Activated CD8-positive, alpha-beta T cell treated with anti-CD3 and anti-CD28 coated beads for 36 hours (primary cell): ENCODE results near the gene CENPP. TPM values are rescaled to one million over a fixed set of nuclear protein-coding genes. Genes with fewer than 3 reads are reported as not detected.

Experiments used
- ATAC-seq: fragments of 200-7000 bp; cut with Tn5 transposase; one replicate; pipeline ENCODE4 v1.10.0; 2021; ENCODE audit warnings: mild to moderate bottlenecking, moderate library complexity
- CTCF ChIA-PET: fragments of 350-600 bp; sonication (Branson Sonifier 250); formaldehyde crosslinking; loops from one replicate; lab custom pipeline; 2021; ENCODE audit warnings: antibody characterized with exemption; lab: Charles Lee
- POLR2A ChIA-PET: fragments of 350-600 bp; sonication (Branson Sonifier 250); formaldehyde crosslinking; loops from one replicate; lab custom pipeline; 2021; ENCODE audit warnings: antibody characterized with exemption; lab: Charles Lee
- DNase-seq: peaks from one replicate; pipeline ENCODE4 v3.0.0-alpha.2; 2020
- H3K27ac Mint-ChIP-seq: one replicate; pipeline ENCODE4 v1.8.0; 2021; ENCODE audit warnings: mild to moderate bottlenecking, mixed read lengths
- H3K27me3 Mint-ChIP-seq: one replicate; pipeline ENCODE4 v1.8.0; 2021; ENCODE audit warnings: mixed read lengths
- H3K36me3 Mint-ChIP-seq: one replicate; pipeline ENCODE4 v1.8.0; 2021; ENCODE audit warnings: low read depth, mixed read lengths
- H3K4me1 Mint-ChIP-seq: one replicate; pipeline ENCODE4 v1.8.0; 2021; ENCODE audit warnings: low read depth, mixed read lengths
- H3K4me3 Mint-ChIP-seq: one replicate; pipeline ENCODE4 v1.8.0; 2021; ENCODE audit warnings: mild to moderate bottlenecking, moderate library complexity, mixed read lengths
- H3K9me3 Mint-ChIP-seq: one replicate; pipeline ENCODE4 v1.8.0; 2021; ENCODE audit warnings: mixed read lengths
- CTCF ChIP-seq: fragments of 200-600 bp; IDR thresholded peaks from one replicate; pipeline ENCODE4 v1.8.0; 2022; ENCODE audit warnings: antibody characterized with exemption, mild to moderate bottlenecking
- intact Hi-C: fragments of 100-400 bp; cut with micrococcal nuclease; formaldehyde crosslinking; loops from one replicate; pipeline ENCODE4 v1.10.0; 2022
- total RNA-seq, 2 experiments: library from RNA; stranded (reverse); gene quantifications; one replicate each; pipeline ENCODE4 v1.2.3, GENCODE V29; 2021

The CENPP gene
- total RNA-seq, 2 experiments from 2014 or later = 22.5 to 28.7 TPM

GRCh38 chr9:92524881-92525280 is 199.1 kb downstream of the CENPP start:
- no peaks in the 10 kb centered on the region for H3K9me3 Mint-ChIP-seq
- H3K27me3 Mint-ChIP-seq = no peaks in the 10 kb centered on the region
- ATAC-seq (no peak), DNase-seq (no peak)
- no peak overlapping the region for H3K27ac Mint-ChIP-seq
- H3K4me3 Mint-ChIP-seq = no peak overlapping the region
- intact Hi-C loops = no loop called here
- POLR2A ChIA-PET = no interaction called here
- CTCF ChIA-PET = no interaction called here
- H3K36me3 Mint-ChIP-seq = no peaks in the 10 kb centered on the region
- no peaks in the 10 kb centered on the region for H3K4me1 Mint-ChIP-seq
- TF ChIP-seq CTCF = no peak

- H3K4me1 Mint-ChIP-seq = no peaks in the 10 kb centered on the region
- H3K9me3 Mint-ChIP-seq = no peaks in the 10 kb centered on the region
- no peaks in the 10 kb centered on the region for H3K27me3 Mint-ChIP-seq
- H3K27ac Mint-ChIP-seq = no peak overlapping the region
- no peak for TF ChIP-seq CTCF
- intact Hi-C loops = no loop called here
- H3K4me3 Mint-ChIP-seq = no peak overlapping the region
- ChIA-PET CTCF (no interaction called here), POLR2A (no interaction called here)
- DNase-seq = no peak
- H3K36me3 Mint-ChIP-seq = no peaks in the 10 kb centered on the region
- ATAC-seq = no peak
These were observed 199.6 kb downstream of the CENPP start for GRCh38 chr9:92525306-92525705.

- H3K4me3 Mint-ChIP-seq = no peak overlapping the region
- peaks cover under 1% of the 10 kb centered on the region for H3K9me3 Mint-ChIP-seq
- no peaks in the 10 kb centered on the region for H3K4me1 Mint-ChIP-seq
- H3K36me3 Mint-ChIP-seq = no peaks in the 10 kb centered on the region
- intact Hi-C loops = no loop called here
- no peak overlapping the region for H3K27ac Mint-ChIP-seq
- ChIA-PET POLR2A (no interaction called here), CTCF (no interaction called here)
- no peaks in the 10 kb centered on the region for H3K27me3 Mint-ChIP-seq
- no peak for TF ChIP-seq CTCF
- ATAC-seq = peak; percentile 45
- no peak for DNase-seq
These were observed 201.6 kb downstream of the CENPP start for GRCh38 chr9:92527291-92527828.

GRCh38 chr9:92527832-92528521 is 202.2 kb downstream of the CENPP start:
- ATAC-seq (no peak), DNase-seq (no peak)
- Mint-ChIP-seq H3K27me3 (no peaks in the 10 kb centered on the region), H3K4me1 (no peaks in the 10 kb centered on the region), H3K36me3 (no peaks in the 10 kb centered on the region), H3K27ac (no peak overlapping the region), H3K4me3 (no peak overlapping the region), H3K9me3 (peaks cover 2% of the 10 kb centered on the region)
- POLR2A ChIA-PET = no interaction called here
- no peak for TF ChIP-seq CTCF
- CTCF ChIA-PET = no interaction called here
- intact Hi-C loops = no loop called here

GRCh38 chr9:92528522-92528849 is 202.7 kb downstream of the CENPP start:
- no peak for DNase-seq
- Mint-ChIP-seq H3K4me3 (no peak overlapping the region), H3K9me3 (peaks cover 2% of the 10 kb centered on the region), H3K27ac (no peak overlapping the region), H3K27me3 (no peaks in the 10 kb centered on the region), H3K4me1 (no peaks in the 10 kb centered on the region), H3K36me3 (peaks cover 1% of the 10 kb centered on the region)
- POLR2A ChIA-PET = no interaction called here
- intact Hi-C loops = no loop called here
- no peak for TF ChIP-seq CTCF
- ATAC-seq = no peak
- CTCF ChIA-PET = no interaction called here
